OCI-LY3 (cell line): Measurements from ENCODE around the gene FER1L5.

Source experiments
- H2AFZ ChIP-seq: fragments of 200-600, 300-600 bp; shearing (Covaris generic); 2 replicates; pipeline ENCODE4 v1.6.0; 2014; ENCODE audit warnings: antibody characterized with exemption, low read depth, low read length
- H3K27ac ChIP-seq: fragments of 200-600, 300-600 bp; sonication (generic); 2 replicates; pipeline ENCODE4 v1.5.1; 2014; ENCODE audit warnings: mild to moderate bottlenecking, low read length, moderate library complexity, mixed read lengths
- H3K27me3 ChIP-seq: fragments of 200-600, 300-600 bp; sonication (generic); 2 replicates; pipeline ENCODE4 v1.6.1; 2014; ENCODE audit warnings: low read depth, low read length, mixed read lengths
- H3K36me3 ChIP-seq: fragments of 200-600, 300-600 bp; sonication (generic); replicated peaks from 2 replicates; pipeline ENCODE3; 2014; ENCODE audit warnings: low read depth, low read length, mixed read lengths
- H3K4me1 ChIP-seq: fragments of 300-600, 200-600 bp; sonication (generic); 2 replicates; pipeline ENCODE4 v1.6.1; 2014; ENCODE audit warnings: low read length, mixed read lengths
- H3K4me2 ChIP-seq: fragments of 200-600, 300-600 bp; sonication (generic); 2 replicates; pipeline ENCODE4 v1.6.1; 2014; ENCODE audit warnings: low read length, mixed read lengths
- H3K4me3 ChIP-seq: fragments of 300-600, 200-600 bp; sonication (generic); 2 replicates; pipeline ENCODE4 v1.5.1; 2014; ENCODE audit warnings: antibody characterized with exemption, mild to moderate bottlenecking, low read length, moderate library complexity
- H3K79me2 ChIP-seq: fragments of 300-600, 200-600 bp; shearing (Covaris generic); 2 replicates; pipeline ENCODE4 v1.6.1; 2014; ENCODE audit warnings: mild to moderate bottlenecking, low read length, mixed read lengths
- H3K9ac ChIP-seq: fragments of 300-600, 200-600 bp; shearing (Covaris generic); 2 replicates; pipeline ENCODE4 v1.6.0; 2014; ENCODE audit warnings: mild to moderate bottlenecking, low read length, moderate library complexity
- H3K9me3 ChIP-seq: fragments of 200-600, 300-600 bp; shearing (Covaris generic); 2 replicates; pipeline ENCODE4 v1.6.1; 2014; ENCODE audit warnings: low read length, mixed read lengths; ENCODE audit not compliant: insufficient read depth
- H4K20me1 ChIP-seq: fragments of 200-600, 300-600 bp; sonication (generic); 2 replicates; pipeline ENCODE4 v1.6.1; 2016; ENCODE audit warnings: low read length, mixed read lengths; ENCODE audit not compliant: insufficient read depth
- EZH2phosphoT487 ChIP-seq: fragments of 200-600 bp; shearing (Covaris generic); IDR thresholded peaks from 2 replicates; pipeline ENCODE4 v1.6.1; 2018; ENCODE audit warnings: antibody characterized with exemption, mixed run types, low read depth
- TF ChIP-seq, protein P1 (sequence below): fragments of 200-600, 300-600 bp; sonication (generic); IDR thresholded peaks from 2 replicates; pipeline ENCODE4 v1.5.1; 2014; ENCODE audit warnings: antibody characterized with exemption, low read length, low read depth

FER1L5 gene

DNA sequence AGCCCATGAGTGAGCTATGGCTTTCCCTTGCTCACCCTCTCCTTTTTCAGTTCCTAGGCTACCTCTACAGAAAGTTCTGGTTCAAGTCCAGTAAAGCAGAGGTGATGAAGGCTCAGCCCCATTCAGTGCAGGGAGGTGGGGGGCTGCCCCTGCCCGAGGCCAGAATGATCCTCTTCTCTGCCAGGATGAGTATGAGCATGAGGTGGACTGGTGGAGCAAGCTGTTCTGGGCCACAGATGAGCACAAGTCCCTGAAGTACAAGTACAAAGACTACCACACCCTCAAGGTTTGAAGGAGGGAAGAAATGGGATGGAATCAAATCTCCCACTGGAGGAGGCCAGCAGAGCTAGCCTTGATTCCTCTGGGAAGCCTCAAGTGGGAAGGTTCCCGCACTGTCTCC is 54.9 kb downstream of the FER1L5 start:
- no peaks in the 10 kb centered on the region for H3K27me3 ChIP-seq
- H3K79me2 ChIP-seq: no peaks in the 10 kb centered on the region
- no peak overlapping the region for H3K9ac ChIP-seq
- H3K36me3 ChIP-seq: no peaks in the 10 kb centered on the region
- TF ChIP-seq, protein P1, sequence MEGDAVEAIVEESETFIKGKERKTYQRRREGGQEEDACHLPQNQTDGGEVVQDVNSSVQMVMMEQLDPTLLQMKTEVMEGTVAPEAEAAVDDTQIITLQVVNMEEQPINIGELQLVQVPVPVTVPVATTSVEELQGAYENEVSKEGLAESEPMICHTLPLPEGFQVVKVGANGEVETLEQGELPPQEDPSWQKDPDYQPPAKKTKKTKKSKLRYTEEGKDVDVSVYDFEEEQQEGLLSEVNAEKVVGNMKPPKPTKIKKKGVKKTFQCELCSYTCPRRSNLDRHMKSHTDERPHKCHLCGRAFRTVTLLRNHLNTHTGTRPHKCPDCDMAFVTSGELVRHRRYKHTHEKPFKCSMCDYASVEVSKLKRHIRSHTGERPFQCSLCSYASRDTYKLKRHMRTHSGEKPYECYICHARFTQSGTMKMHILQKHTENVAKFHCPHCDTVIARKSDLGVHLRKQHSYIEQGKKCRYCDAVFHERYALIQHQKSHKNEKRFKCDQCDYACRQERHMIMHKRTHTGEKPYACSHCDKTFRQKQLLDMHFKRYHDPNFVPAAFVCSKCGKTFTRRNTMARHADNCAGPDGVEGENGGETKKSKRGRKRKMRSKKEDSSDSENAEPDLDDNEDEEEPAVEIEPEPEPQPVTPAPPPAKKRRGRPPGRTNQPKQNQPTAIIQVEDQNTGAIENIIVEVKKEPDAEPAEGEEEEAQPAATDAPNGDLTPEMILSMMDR: no peak
- TF ChIP-seq EZH2phosphoT487: no peak
- H3K9me3 ChIP-seq: no peaks in the 10 kb centered on the region
- H4K20me1 ChIP-seq: no peaks in the 10 kb centered on the region; the same call in 1 of the 2 replicates
- no peak overlapping the region for H3K4me2 ChIP-seq
- no peak overlapping the region for H3K4me3 ChIP-seq
- no peaks in the 10 kb centered on the region for H3K4me1 ChIP-seq
- H2AFZ ChIP-seq: no peak overlapping the region
- H3K27ac ChIP-seq: no peak overlapping the region

DNA sequence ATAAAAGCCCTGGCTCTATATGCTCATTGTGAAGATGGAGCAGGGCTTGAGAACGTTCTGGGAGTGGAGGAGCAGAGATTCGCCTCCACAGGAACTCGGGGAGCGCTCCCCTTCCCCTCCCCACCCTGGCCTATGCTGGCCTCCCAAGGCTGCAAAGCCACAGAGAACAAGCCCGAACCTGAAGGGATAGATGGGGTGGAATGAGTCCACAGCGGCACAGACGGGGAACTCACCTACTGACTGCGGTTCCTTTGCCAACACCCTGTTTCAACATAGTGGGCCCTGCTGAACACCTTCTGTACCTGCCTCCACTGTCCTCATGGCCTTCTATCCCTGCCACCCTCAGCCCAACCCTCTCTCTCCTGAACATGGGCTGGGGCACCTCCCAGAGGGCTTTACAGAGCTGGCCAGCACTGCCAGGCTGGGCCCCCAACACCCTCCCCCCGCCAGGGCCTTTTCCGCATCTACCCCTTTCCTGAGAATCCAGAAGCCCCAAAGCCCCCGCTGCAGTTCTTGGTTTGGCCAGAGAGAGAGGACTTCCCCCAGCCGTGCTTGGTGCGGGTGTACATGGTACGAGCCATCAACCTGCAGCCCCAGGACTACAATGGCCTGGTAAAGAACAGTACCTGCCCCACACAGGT is 55.8 kb downstream of the FER1L5 start:
- Histone ChIP-seq H3K36me3 (no peaks in the 10 kb centered on the region), H3K4me1 (no peaks in the 10 kb centered on the region), H3K27ac (no peak overlapping the region), H4K20me1 (no peaks in the 10 kb centered on the region; the same call in 1 of the 2 replicates), H3K9me3 (no peaks in the 10 kb centered on the region), H3K4me2 (no peak overlapping the region), H3K79me2 (no peaks in the 10 kb centered on the region), H3K4me3 (no peak overlapping the region), H3K9ac (no peak overlapping the region), H3K27me3 (no peaks in the 10 kb centered on the region), H2AFZ (no peak overlapping the region)
- TF ChIP-seq EZH2phosphoT487: no peak
- TF ChIP-seq, protein P1: no peak

DNA sequence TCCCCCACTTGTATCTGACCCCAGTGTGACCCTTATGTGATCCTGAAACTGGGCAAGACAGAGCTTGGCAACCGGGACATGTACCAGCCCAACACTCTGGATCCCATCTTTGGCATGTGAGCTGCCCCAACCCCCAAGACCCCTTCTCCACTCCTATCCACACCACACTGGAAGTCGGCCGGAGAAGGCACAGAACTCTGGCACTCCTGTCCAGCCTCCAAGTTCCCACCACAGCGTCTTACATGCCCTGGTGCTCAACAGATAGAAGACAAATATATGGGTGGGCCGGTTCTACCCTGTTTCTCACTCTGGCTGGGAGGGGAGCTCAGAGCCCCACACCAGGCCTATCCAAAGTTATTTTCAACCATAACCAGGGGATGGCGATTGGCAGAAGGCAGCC is 56.5 kb downstream of the FER1L5 start:
- Histone ChIP-seq H3K4me2 (no peak overlapping the region), H3K27ac (no peak overlapping the region), H3K4me1 (no peaks in the 10 kb centered on the region), H3K4me3 (no peak overlapping the region), H3K9ac (no peak overlapping the region), H4K20me1 (no peaks in the 10 kb centered on the region; the same call in 1 of the 2 replicates), H3K27me3 (no peaks in the 10 kb centered on the region), H3K36me3 (no peaks in the 10 kb centered on the region), H3K79me2 (no peaks in the 10 kb centered on the region), H2AFZ (no peak overlapping the region), H3K9me3 (no peaks in the 10 kb centered on the region)
- TF ChIP-seq, protein P1: no peak

DNA sequence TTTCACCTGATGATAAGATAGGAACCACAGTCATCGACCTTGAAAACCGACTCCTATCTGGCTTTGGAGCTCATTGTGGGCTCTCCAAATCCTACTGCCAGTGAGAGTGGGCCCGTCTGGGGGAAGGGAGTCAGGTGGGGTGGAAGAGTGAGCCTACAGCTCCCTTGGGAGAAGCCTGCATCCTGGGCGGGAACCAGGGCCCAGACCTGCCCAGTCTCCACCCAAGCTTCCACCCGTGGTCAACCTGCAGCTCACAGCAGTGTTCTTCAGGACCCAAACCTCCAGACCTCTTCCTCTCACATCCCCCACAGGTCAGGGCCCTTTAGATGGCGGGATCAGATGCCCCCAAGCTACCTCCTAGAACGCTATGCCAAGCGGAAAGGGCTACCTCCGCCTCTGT is 57.1 kb downstream of the FER1L5 start:
- Histone ChIP-seq H3K27me3 (no peaks in the 10 kb centered on the region), H3K79me2 (no peaks in the 10 kb centered on the region), H2AFZ (no peak overlapping the region), H3K9me3 (no peaks in the 10 kb centered on the region), H3K27ac (no peak overlapping the region), H3K4me2 (no peak overlapping the region), H3K36me3 (no peaks in the 10 kb centered on the region), H3K9ac (no peak overlapping the region), H4K20me1 (no peaks in the 10 kb centered on the region; the same call in 1 of the 2 replicates), H3K4me1 (no peaks in the 10 kb centered on the region), H3K4me3 (no peak overlapping the region)
- TF ChIP-seq, protein P1: no peak
- TF ChIP-seq EZH2phosphoT487: no peak
